Peyer's patch (tissue), 4 donors: ENCODE measurements around the gene MSX2.

ENCODE experiments used
- POLR2A ChIP-seq, 2 donors: fragments of 450-650 bp; IDR thresholded peaks; one replicate each; pipeline ENCODE4 v1.5.1; 2017; ENCODE audit warnings: antibody characterized with exemption in 2 of 2, mild to moderate bottlenecking in 2 of 2, moderate library complexity in 2 of 2
- TF ChIP-seq, protein P1 (sequence below), 6 experiments: fragments of 450-650 bp in 4 of 6; fragments of 200-600 bp in 2 of 6; sonication (generic) in 1 of 6; IDR thresholded peaks; one replicate each; pipeline ENCODE4 v1.5.1; 2017 to 2019; ENCODE audit warnings: antibody characterized with exemption in 6 of 6, mild to moderate bottlenecking in 3 of 6, moderate library complexity in 1 of 6

DNA sequence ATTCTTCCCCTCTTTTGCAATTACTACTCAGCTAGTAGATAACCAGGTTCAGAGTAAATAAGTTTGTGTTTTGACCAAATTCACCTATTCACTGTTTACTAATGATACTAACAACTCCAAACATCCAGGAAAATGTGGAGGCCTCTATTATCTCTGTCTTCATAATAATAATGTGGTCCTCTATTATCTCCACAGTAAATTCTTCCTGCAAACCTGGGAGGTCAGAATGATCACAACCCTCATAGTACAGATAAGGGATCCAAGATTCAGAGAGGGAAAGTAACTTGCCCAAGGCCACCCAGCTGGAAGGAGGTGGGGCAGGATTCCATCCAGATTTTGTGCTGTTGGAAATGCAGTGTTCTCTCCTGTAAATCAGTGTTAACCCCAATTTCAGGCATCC is 9.6 kb upstream of the MSX2 start:
- TF ChIP-seq, protein P1, sequence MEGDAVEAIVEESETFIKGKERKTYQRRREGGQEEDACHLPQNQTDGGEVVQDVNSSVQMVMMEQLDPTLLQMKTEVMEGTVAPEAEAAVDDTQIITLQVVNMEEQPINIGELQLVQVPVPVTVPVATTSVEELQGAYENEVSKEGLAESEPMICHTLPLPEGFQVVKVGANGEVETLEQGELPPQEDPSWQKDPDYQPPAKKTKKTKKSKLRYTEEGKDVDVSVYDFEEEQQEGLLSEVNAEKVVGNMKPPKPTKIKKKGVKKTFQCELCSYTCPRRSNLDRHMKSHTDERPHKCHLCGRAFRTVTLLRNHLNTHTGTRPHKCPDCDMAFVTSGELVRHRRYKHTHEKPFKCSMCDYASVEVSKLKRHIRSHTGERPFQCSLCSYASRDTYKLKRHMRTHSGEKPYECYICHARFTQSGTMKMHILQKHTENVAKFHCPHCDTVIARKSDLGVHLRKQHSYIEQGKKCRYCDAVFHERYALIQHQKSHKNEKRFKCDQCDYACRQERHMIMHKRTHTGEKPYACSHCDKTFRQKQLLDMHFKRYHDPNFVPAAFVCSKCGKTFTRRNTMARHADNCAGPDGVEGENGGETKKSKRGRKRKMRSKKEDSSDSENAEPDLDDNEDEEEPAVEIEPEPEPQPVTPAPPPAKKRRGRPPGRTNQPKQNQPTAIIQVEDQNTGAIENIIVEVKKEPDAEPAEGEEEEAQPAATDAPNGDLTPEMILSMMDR (IDR thresholded peaks at IDR 0.05): no peak
- TF ChIP-seq POLR2A (IDR thresholded peaks at IDR 0.05): no peak
